Prostate gland (tissue), 2 donors: ENCODE results near the gene ARHGAP6. TPM values are rescaled to one million over a fixed set of nuclear protein-coding genes. Genes with fewer than 3 reads are reported as not detected.
A peak's percentile ranks its signal among the peaks of the same experiment; 100 is the strongest.

Source experiments
- DNase-seq: peaks from one replicate; pipeline ENCODE4 v3.0.0-alpha.2; 2019; ENCODE audit warnings: low spot score
- H3K27ac ChIP-seq, 2 donors: fragments of 200-600 bp; sonication (generic); 2 replicates each; pipeline ENCODE4 v1.5.1; 2017 to 2019
- H3K27me3 ChIP-seq: fragments of 200-600 bp; sonication (generic); replicated peaks from 2 replicates; pipeline ENCODE4 v1.5.1; 2019; ENCODE audit not compliant: insufficient read depth
- H3K36me3 ChIP-seq, 2 donors: fragments of 200-600 bp; sonication (generic); 1 replicate in 1 of 2; 2 replicates in 1 of 2; pipeline versions ENCODE4 v1.5.1 to v1.8.1; 2017 to 2019
- H3K4me1 ChIP-seq: fragments of 200-600 bp; sonication (generic); replicated peaks from 2 replicates; pipeline ENCODE4 v1.5.1; 2019
- H3K4me3 ChIP-seq, 2 donors: fragments of 200-600 bp; sonication (generic); 2 replicates each; pipeline ENCODE4 v1.5.1; 2017 to 2019
- H3K9me3 ChIP-seq: fragments of 200-600 bp; sonication (generic); 2 replicates; pipeline ENCODE4 v1.5.1; 2017
- POLR2A ChIP-seq: fragments of 450-650 bp; IDR thresholded peaks from one replicate; pipeline ENCODE4 v1.6.1; 2016; ENCODE audit warnings: antibody characterized with exemption, mild to moderate bottlenecking
- POLR2AphosphoS5 ChIP-seq: sonication (generic); formaldehyde crosslinking; IDR thresholded peaks from one replicate; pipeline ENCODE4 v1.6.1; 2017; ENCODE audit warnings: antibody characterized with exemption
- WGBS: methylation state at CpG from one replicate; pipeline ENCODE4 v1.1.5; 2018; 5-methylcytosine and 5-hydroxymethylcytosine counted together
- intact Hi-C: fragments of 100-400 bp; cut with DNase I; formaldehyde crosslinking; loops from one replicate; pipeline ENCODE4 v1.14.2; 2022
- total RNA-seq, 2 donors: library from RNA; depleted of rRNA; stranded (reverse); fragments of >200 nt; gene quantifications; one replicate each; pipeline ENCODE4 v1.1.0, GENCODE V29; 2016
- TF ChIP-seq, protein P1 (sequence below), 4 experiments: fragments of 200-600 bp in 2 of 4; fragments of 450-650 bp in 2 of 4; sonication (generic) in 2 of 4; IDR thresholded peaks; 1 replicate in 3 of 4; 2 replicates in 1 of 4; pipeline ENCODE4 v1.5.1; 2016 to 2019; ENCODE audit warnings: antibody characterized with exemption in 4 of 4, mild to moderate bottlenecking in 2 of 4, moderate library complexity in 2 of 4

Gene ARHGAP6
- total RNA-seq, 2 donors from 2014 or later: 72.6 to 73.7 TPM

GRCh38 chrX:11446949-11447348 lies 218.8 kb downstream of the ARHGAP6 start:
- no peaks in the 10 kb centered on the region for H3K9me3 ChIP-seq
- H3K27ac ChIP-seq: peak overlapping the region; percentile 19 to 26
- 91% methylated on average over 4 of the region's 4 CpGs for WGBS

GRCh38 chrX:11446336-11446735 lies 219.4 kb downstream of the ARHGAP6 start:
- intact Hi-C loops: no loop called here

More at GRCh38 chrX:11446949-11447348, 218.8 kb downstream of the ARHGAP6 start:
- H3K36me3 ChIP-seq: no peaks in the 10 kb centered on the region
- TF ChIP-seq POLR2A (no peak), POLR2AphosphoS5 (no peak)
- TF ChIP-seq, protein P1, sequence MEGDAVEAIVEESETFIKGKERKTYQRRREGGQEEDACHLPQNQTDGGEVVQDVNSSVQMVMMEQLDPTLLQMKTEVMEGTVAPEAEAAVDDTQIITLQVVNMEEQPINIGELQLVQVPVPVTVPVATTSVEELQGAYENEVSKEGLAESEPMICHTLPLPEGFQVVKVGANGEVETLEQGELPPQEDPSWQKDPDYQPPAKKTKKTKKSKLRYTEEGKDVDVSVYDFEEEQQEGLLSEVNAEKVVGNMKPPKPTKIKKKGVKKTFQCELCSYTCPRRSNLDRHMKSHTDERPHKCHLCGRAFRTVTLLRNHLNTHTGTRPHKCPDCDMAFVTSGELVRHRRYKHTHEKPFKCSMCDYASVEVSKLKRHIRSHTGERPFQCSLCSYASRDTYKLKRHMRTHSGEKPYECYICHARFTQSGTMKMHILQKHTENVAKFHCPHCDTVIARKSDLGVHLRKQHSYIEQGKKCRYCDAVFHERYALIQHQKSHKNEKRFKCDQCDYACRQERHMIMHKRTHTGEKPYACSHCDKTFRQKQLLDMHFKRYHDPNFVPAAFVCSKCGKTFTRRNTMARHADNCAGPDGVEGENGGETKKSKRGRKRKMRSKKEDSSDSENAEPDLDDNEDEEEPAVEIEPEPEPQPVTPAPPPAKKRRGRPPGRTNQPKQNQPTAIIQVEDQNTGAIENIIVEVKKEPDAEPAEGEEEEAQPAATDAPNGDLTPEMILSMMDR (IDR thresholded peaks at IDR 0.05): no peak
- DNase-seq: no peak
- intact Hi-C loops: no loop called here
- H3K4me1 ChIP-seq: no peaks in the 10 kb centered on the region
- H3K27me3 ChIP-seq: no peaks in the 10 kb centered on the region
- H3K4me3 ChIP-seq: no peak overlapping the region

GRCh38 chrX:11445540-11445939 lies 220.2 kb downstream of the ARHGAP6 start:
- no peak overlapping the region for H3K27ac ChIP-seq

More at GRCh38 chrX:11446336-11446735, 219.4 kb downstream of the ARHGAP6 start:
- no peaks in the 10 kb centered on the region for H3K27me3 ChIP-seq
- TF ChIP-seq, protein P1 (IDR thresholded peaks at IDR 0.05): no peak
- TF ChIP-seq POLR2AphosphoS5: no peak
- TF ChIP-seq POLR2A: no peak
- H3K4me1 ChIP-seq: no peaks in the 10 kb centered on the region
- peak overlapping the region; percentile 19 to 26 for H3K27ac ChIP-seq
- H3K9me3 ChIP-seq: no peaks in the 10 kb centered on the region
- no peak overlapping the region for H3K4me3 ChIP-seq
- DNase-seq: no peak
- no peaks in the 10 kb centered on the region for H3K36me3 ChIP-seq
- 16% methylated on average over 2 of the region's 2 CpGs for WGBS

DNA sequence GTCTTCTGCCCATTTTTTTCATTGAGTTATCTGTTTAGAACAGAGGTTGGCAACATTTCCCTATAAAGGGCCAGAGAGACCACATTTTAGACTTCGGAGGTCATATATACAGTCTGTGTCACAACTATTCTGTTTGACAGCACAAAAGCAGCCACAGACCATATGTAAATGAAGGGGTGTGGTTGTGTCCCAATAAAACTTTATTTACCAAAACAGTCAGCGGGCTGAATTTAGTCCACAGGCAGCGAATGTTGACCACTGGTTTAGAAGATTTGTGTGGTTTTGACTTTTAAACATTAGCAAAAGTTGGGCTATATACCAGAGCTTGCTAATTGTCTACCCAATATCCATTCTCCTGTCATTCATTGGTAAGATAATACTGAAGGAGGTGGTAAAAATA lies 221.7 kb downstream of the ARHGAP6 start:
- TF ChIP-seq POLR2AphosphoS5 (no peak), POLR2A (no peak)
- TF ChIP-seq, protein P1 (IDR thresholded peaks at IDR 0.05): no peak
- no peak for DNase-seq

More at GRCh38 chrX:11445540-11445939, 220.2 kb downstream of the ARHGAP6 start:
- intact Hi-C loops: no loop called here
- Histone ChIP-seq H3K4me3 (no peak overlapping the region), H3K27me3 (no peaks in the 10 kb centered on the region), H3K4me1 (no peaks in the 10 kb centered on the region), H3K9me3 (no peaks in the 10 kb centered on the region), H3K36me3 (no peaks in the 10 kb centered on the region)
- TF ChIP-seq POLR2A: no peak
- TF ChIP-seq POLR2AphosphoS5: no peak
- TF ChIP-seq, protein P1 (IDR thresholded peaks at IDR 0.05): no peak
- no peak for DNase-seq
- 92% methylated on average over 2 of the region's 2 CpGs for WGBS

DNA sequence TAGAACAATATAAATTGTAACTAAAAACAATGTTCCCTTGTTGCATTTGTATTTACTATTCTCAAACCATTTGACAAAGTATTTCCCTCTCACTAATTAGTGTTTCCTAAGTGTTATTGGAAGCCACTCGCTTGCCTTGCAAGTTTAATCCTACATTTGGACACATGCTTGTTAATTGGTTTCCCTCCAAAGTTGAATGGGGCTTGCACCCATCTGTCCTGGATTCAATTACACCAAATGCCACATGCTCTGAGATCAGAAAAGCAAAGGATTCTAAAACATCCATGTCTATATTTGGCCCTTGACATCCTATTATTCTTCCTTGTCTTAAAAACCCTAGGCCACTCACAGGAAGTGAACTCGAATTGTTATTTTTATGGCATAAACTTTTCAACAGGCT lies 225.9 kb downstream of the ARHGAP6 start:
- intact Hi-C loops: no loop called here
- peak overlapping the region in 1 of 2 donors; percentile 11 for H3K27ac ChIP-seq
- TF ChIP-seq POLR2A (no peak), POLR2AphosphoS5 (no peak)
- TF ChIP-seq, protein P1 (IDR thresholded peaks at IDR 0.05): no peak
- no peaks in the 10 kb centered on the region for H3K9me3 ChIP-seq
- H3K4me3 ChIP-seq: no peak overlapping the region
- DNase-seq: no peak
- H3K36me3 ChIP-seq: no peaks in the 10 kb centered on the region
- no peaks in the 10 kb centered on the region for H3K27me3 ChIP-seq
- 56% methylated on average over 2 of the region's 2 CpGs for WGBS
- no peaks in the 10 kb centered on the region for H3K4me1 ChIP-seq

More for the DNA sequence above, 221.7 kb downstream of the ARHGAP6 start:
- intact Hi-C loops: no loop called here
- Histone ChIP-seq H3K36me3 (no peaks in the 10 kb centered on the region), H3K4me3 (no peak overlapping the region), H3K27me3 (no peaks in the 10 kb centered on the region), H3K9me3 (no peaks in the 10 kb centered on the region), H3K4me1 (no peaks in the 10 kb centered on the region), H3K27ac (no peak overlapping the region)
- 97% methylated on average over 3 of the region's 3 CpGs for WGBS
